HG03045 (cell line): Measurements from ENCODE around the gene SCAP.
"Not testable (repeated sequence)": the region's sequence is repeated elsewhere in the genome, so short reads cannot be mapped to it uniquely, and the experiment has no call there.

ENCODE experiments used
- ATAC-seq: cut with Tn5 transposase; IDR thresholded peaks from one replicate; pipeline ENCODE4 v1.9.1; 2021; ENCODE audit warnings: mild to moderate bottlenecking, moderate library complexity; ENCODE audit not compliant: unreplicated experiment

Gene SCAP

GRCh38 chr3:47481763-47482162 is 6.0 kb upstream of the SCAP start:
- ATAC-seq, result not testable (repeated sequence)

GRCh38 chr3:47480267-47480666 is 4.5 kb upstream of the SCAP start:
- not testable (repeated sequence) for ATAC-seq

DNA sequence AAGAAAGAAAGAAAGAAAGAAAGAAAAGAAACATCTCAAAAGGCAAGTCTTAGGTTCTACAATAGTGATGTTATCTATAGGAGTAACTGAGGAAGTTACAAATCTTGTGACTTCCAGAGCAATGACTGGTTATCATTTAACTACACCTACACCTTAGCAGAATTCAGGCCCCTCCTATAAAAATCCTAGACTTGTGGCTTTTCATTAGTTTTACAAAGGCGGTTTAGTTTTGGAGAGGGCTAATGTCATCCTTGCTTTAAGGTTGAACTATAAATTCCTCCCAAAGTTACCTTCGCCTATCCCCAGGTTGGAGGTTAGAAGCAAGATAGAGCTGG is 4.1 kb upstream of the SCAP start:
- ATAC-seq, result no peak

DNA sequence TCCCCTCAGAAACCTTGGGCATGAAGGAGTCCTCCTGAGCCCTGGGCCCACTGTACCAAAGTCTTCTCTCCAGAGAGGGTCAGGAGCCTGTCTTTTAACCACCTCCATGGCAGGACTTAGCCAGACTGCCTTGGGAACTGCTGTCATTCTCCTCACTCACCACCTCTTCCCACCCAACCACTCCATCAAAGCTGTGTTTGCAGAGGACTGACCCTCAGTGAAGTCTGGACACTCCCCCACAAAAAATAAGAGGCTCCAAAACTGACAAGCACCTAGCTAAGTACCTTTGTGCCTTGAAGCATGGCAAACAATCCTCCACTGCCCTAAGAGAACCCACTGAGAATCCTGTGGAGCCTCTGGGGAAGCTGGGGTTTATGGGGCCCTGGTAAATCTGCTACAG is 2.3 kb upstream of the SCAP start:
- no peak for ATAC-seq

GRCh38 chr3:47476644-47477199 is 981 bp upstream of the SCAP start:
- ATAC-seq, result no peak

GRCh38 chr3:47476330-47476626 is 537 bp upstream of the SCAP start:
- ATAC-seq, result no peak

GRCh38 chr3:47475029-47475569 is 642 bp downstream of the SCAP start:
- ATAC-seq, result no peak

- no peak for ATAC-seq
Observed at GRCh38 chr3:47473391-47473790, 2.4 kb downstream of the SCAP start.

DNA sequence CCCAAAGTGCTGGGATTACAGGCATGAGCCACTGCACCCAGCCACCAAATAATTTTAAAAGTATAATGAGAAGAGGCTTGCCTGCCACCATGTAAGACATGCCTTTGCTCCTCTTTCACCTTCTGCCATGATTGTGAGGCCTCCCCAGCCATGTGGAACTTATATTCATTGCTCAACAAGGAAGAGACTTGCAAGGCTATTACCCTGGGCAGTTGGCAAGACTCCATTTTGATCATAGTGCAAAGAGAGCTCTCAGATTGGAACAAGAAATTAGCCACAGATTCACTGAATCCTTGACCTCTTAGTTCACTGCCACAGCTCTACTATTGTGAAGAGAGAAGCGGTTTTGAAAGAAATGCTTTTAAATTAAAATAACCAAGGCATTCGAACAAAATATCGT is 6.1 kb downstream of the SCAP start:
- ATAC-seq, result no peak

DNA sequence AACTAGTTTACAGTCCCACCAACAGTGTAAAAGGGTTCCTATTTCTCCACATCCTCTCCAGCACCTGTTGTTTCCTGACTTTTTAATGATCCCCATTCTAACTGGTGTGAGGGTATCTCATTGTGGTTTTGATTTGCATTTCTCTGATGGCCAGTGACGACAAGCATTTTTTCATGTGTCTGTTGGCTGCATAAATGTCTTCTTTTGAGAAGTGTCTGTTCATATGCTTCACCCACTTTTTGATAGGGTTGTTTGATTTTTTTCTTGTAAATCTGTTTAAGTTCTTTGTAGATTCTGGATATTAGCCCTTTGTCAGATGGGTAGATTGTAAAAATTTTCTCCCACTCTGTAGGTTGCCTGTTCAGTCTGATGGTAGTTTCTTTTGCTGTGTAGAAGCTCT is 7.4 kb downstream of the SCAP start:
- ATAC-seq, result not testable (repeated sequence)

- ATAC-seq, result no peak
Observed at GRCh38 chr3:47464588-47464987, 11.2 kb downstream of the SCAP start.

GRCh38 chr3:47459534-47460085 is 16.1 kb downstream of the SCAP start:
- ATAC-seq, result not testable (repeated sequence)

GRCh38 chr3:47456984-47457383 is 18.8 kb downstream of the SCAP start:
- ATAC-seq, result no peak

GRCh38 chr3:47455806-47456452 is 19.8 kb downstream of the SCAP start:
- ATAC-seq, result no peak

DNA sequence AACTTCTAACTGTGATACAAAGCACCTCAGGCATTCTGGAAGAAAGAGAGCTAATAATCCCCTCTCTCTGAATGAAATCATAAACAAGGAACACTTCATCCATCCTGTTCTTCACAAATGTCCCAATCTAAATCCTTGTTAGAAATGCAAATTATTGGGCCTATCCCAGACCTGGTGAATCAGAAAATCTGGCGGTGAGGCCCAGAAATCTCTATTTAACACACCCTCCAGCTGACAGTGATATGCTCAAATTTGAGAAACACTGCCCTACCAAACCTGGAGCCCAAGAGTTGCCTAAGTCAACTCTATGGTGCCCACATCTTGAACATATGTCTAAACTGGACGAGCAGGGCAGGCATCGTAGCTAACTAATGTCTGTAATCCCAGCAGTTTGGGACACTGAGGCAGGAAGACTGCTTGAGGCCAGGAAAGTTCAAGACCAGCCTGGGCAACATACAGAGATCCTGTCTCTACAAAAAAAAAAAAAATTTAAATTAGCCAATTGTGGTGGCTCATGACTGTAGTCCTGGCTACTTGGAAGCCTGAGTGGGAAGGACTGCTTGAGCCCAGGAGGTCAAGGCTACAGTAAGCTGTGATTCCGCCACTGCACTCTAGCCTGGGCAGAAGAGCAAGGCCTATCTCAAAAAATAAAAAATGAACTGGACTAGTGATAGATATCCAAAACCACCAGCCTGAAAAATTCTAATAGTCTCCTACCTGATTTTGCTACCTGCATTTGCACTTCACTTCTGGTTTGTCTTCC is 23.1 kb downstream of the SCAP start:
- ATAC-seq, result no peak

DNA sequence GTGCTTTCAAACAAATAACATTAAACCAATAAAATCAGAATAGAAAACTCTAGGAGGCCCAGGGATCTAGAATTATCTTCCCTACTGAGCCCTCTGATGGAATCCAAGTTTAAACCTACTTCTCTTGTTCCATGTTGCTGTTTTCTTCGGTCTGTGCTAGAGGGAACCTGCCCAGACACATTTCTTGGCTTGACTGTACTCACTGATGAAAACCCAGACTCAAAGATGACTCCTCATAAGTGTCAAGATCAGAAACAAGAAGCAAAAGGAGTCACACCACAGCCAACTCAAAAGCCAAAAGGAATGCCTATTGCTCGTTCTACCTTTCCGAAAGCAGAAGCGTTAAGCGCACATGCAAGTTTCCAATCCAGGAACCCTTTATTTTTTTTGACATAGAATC is 31.6 kb downstream of the SCAP start:
- no peak for ATAC-seq

GRCh38 chr3:47443611-47443995 is 32.1 kb downstream of the SCAP start:
- ATAC-seq, result no peak

GRCh38 chr3:47441796-47442551 is 33.8 kb downstream of the SCAP start:
- no peak for ATAC-seq

DNA sequence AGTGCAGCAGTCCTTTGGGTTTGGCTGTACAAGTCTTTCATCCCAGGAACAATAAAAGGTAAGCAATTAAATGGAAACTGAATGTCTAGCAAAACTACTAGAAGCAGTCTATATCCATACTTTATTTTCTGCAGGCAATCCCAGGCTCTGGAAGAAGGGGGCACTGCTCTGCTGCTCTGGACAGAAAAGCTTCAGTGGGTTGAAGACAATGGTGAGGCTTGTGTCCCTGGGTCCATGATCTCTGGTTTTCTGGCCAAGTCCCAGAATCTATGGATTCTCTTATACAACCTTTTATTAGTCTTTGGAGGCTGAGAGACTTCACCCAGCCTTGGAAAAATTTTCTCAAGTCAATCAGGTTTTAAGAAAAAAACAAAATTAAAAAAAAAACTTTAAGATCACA is 35.6 kb downstream of the SCAP start:
- ATAC-seq, result no peak

GRCh38 chr3:47436180-47436579 is 39.6 kb downstream of the SCAP start:
- no peak for ATAC-seq

GRCh38 chr3:47434849-47435248 is 40.9 kb downstream of the SCAP start:
- no peak for ATAC-seq
